ENCODE measurements around the gene DUSP8. TPM values are rescaled to one million over a fixed set of nuclear protein-coding genes. Genes with fewer than 3 reads are reported as not detected.

The DUSP8 gene
- total and polyA plus RNA-seq, 4 donors, result 2.0 to 17.0 (median 6.3) TPM

DNA sequence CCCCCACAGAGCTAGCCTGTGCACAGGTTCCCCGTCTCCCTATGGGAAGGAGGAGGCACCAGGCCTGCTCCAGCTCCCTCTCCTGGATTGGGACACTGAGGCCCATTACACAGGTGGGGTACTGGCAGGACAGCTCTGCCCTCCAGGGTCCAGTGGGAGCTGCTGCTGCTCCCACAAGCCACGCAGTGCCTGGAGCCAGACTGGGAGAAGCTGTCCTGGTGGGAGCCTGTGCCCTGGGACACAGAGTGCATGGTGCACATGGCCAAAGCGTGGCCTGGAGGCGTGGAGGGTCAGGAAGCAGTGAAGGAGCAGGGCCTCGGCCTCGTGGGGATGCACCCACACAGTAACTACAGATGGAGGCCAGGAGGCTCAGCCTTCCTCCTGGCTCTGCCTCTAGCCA is 27.5 kb downstream of the DUSP8 start:
- Histone ChIP-seq H3K4me3 (no peak overlapping the region), H3K9ac (ENCODE audit: insufficient read depth in 1 of 2, low read length in 2 of 2) (no peak overlapping the region), H3K4me1 (ENCODE audit: control insufficient read depth in 5 of 5, insufficient read depth in 5 of 5, low read length in 5 of 5) (peaks cover 0 to 20% (median 0%) of the 10 kb centered on the region in 5 donors), H3K36me3 (ENCODE audit: control insufficient read depth in 4 of 4, insufficient read depth in 4 of 4, low read length in 4 of 4) (no peaks in the 10 kb centered on the region), H3K27ac (ENCODE audit: low read depth in 1 of 2, low read length in 1 of 2) (no peak overlapping the region), H3K27me3 (ENCODE audit: control insufficient read depth in 3 of 3, insufficient read depth in 3 of 3, low read length in 2 of 3) (peaks cover 0 to 36% (median 21%) of the 10 kb centered on the region in 3 donors), H3K9me3 (ENCODE audit: control insufficient read depth in 4 of 4, insufficient read depth in 3 of 4, low read length in 3 of 4) (no peaks in the 10 kb centered on the region)
- ATAC-seq (ENCODE audit: insufficient read depth, low FRiP score) (no peak), DNase-seq (no peak)
- WGBS, 2 donors, result 85 to 87% methylated on average over 6 of the region's 6 CpGs
- TF ChIP-seq, protein P1, sequence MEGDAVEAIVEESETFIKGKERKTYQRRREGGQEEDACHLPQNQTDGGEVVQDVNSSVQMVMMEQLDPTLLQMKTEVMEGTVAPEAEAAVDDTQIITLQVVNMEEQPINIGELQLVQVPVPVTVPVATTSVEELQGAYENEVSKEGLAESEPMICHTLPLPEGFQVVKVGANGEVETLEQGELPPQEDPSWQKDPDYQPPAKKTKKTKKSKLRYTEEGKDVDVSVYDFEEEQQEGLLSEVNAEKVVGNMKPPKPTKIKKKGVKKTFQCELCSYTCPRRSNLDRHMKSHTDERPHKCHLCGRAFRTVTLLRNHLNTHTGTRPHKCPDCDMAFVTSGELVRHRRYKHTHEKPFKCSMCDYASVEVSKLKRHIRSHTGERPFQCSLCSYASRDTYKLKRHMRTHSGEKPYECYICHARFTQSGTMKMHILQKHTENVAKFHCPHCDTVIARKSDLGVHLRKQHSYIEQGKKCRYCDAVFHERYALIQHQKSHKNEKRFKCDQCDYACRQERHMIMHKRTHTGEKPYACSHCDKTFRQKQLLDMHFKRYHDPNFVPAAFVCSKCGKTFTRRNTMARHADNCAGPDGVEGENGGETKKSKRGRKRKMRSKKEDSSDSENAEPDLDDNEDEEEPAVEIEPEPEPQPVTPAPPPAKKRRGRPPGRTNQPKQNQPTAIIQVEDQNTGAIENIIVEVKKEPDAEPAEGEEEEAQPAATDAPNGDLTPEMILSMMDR (IDR thresholded peaks at IDR 0.05; ENCODE audit: control extremely low read depth, extremely low read depth), result no peak

DNA sequence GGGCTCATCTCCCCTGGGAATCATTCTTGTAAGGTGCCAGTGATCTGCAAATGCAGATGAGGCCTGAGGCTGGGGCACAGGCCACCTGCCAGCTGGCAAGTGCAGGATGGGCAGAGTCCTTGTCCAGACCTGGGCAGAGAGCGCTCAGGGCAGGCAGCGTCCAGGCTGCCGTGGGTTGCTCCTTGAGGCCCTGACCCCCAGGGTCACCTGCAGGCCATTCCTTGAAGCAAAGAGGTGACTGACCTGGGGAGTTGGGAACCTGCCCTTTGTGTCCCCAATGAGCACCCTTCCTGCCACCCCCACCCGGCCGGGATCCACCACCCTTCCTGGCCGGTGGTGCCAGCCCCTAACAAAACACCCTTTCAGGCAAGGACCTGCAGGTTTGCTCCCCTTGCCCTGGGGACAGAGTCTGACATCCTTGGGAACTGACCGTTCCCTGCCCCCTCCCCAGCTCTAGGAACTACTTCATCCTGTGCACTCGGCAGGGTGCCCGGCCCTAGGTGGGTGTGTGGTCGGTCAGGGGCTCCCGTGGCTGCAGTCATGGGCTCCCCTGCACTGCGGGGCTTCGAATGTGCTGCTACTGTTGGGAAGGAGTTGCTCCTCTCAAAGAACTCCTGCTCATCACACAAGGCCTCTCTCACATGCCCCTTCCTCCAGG is 28.3 kb downstream of the DUSP8 start:
- 87% methylated on average over 13 of the region's 13 CpGs for WGBS, 2 donors
- Histone ChIP-seq H3K36me3 (ENCODE audit: control insufficient read depth in 4 of 4, insufficient read depth in 4 of 4, low read length in 4 of 4) (no peaks in the 10 kb centered on the region), H3K27me3 (ENCODE audit: control insufficient read depth in 3 of 3, insufficient read depth in 3 of 3, low read length in 2 of 3) (peaks cover 0 to 27% (median 18%) of the 10 kb centered on the region in 3 donors), H3K4me1 (ENCODE audit: control insufficient read depth in 5 of 5, insufficient read depth in 5 of 5, low read length in 5 of 5) (peaks cover 0 to 15% (median 0%) of the 10 kb centered on the region in 5 donors), H3K9ac (ENCODE audit: insufficient read depth in 1 of 2, low read length in 2 of 2) (no peak overlapping the region), H3K27ac (ENCODE audit: low read depth in 1 of 2, low read length in 1 of 2) (no peak overlapping the region), H3K4me3 (no peak overlapping the region), H3K9me3 (ENCODE audit: control insufficient read depth in 4 of 4, insufficient read depth in 3 of 4, low read length in 3 of 4) (no peaks in the 10 kb centered on the region)
- DNase-seq, result no peak
- TF ChIP-seq, protein P1 (IDR thresholded peaks at IDR 0.05; ENCODE audit: control extremely low read depth, extremely low read depth), result no peak
- no peak for ATAC-seq (ENCODE audit: insufficient read depth, low FRiP score)

DNA sequence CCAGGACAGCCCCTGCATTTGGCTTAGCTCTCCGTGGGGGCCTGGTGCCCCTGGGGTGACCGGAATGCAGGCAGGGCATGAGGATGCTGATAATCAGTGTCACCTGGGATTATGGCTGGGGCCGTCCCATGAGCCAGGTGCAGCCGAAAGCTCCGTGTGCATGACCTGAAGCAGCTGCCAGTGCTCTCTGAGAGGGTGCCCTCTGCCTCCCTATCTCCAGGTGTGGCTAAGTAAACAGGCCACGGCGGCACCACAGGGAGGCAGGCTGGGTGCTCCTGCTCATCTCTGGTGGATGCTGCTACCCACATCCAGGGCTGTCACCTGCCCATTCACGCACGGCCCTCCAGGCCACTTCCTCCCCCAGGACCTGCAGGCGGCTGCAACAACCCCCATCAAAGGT is 29.8 kb downstream of the DUSP8 start:
- no peaks in the 10 kb centered on the region for H3K9me3 ChIP-seq (ENCODE audit: control insufficient read depth in 4 of 4, insufficient read depth in 3 of 4, low read length in 3 of 4)
- TF ChIP-seq, protein P1 (IDR thresholded peaks at IDR 0.05; ENCODE audit: control extremely low read depth, extremely low read depth), result no peak
- peaks cover 0 to 4% (median 0%) of the 10 kb centered on the region in 5 donors for H3K4me1 ChIP-seq (ENCODE audit: control insufficient read depth in 5 of 5, insufficient read depth in 5 of 5, low read length in 5 of 5)
- no peaks in the 10 kb centered on the region for H3K36me3 ChIP-seq (ENCODE audit: control insufficient read depth in 4 of 4, insufficient read depth in 4 of 4, low read length in 4 of 4)
- no peak overlapping the region for H3K4me3 ChIP-seq
- DNase-seq, result no peak
- H3K27me3 ChIP-seq (ENCODE audit: control insufficient read depth in 3 of 3, insufficient read depth in 3 of 3, low read length in 2 of 3), result peaks cover 0 to 18% (median 17%) of the 10 kb centered on the region in 3 donors
- WGBS, 2 donors, result 74 to 80% methylated on average over 10 of the region's 10 CpGs
- no peak overlapping the region for H3K9ac ChIP-seq (ENCODE audit: insufficient read depth in 1 of 2, low read length in 2 of 2)
- no peak overlapping the region for H3K27ac ChIP-seq (ENCODE audit: low read depth in 1 of 2, low read length in 1 of 2)
- no peak for ATAC-seq (ENCODE audit: insufficient read depth, low FRiP score)
